ENCODE measurements around the gene ATP9A.

DNA sequence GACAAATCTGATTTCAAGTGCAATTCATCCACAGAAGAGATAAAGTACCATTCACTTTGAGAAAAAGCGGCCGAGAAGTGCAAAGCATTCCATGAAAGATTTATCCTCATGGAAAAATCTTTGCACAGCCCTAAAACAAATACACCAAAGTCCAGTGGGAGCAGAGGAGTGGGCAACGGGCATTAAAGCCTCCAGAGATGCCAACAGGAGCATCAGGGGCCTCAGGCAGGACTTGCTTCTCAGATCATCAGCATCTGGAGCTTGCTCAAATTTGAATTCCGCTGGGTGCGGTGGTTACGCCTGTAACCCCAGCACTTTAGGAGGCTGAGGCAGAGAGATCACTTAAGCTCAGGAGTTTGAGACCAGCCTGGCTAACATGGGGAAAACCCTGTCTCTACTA lies 115.0 kb downstream of the ATP9A start:
- TF ChIP-seq, protein P1, sequence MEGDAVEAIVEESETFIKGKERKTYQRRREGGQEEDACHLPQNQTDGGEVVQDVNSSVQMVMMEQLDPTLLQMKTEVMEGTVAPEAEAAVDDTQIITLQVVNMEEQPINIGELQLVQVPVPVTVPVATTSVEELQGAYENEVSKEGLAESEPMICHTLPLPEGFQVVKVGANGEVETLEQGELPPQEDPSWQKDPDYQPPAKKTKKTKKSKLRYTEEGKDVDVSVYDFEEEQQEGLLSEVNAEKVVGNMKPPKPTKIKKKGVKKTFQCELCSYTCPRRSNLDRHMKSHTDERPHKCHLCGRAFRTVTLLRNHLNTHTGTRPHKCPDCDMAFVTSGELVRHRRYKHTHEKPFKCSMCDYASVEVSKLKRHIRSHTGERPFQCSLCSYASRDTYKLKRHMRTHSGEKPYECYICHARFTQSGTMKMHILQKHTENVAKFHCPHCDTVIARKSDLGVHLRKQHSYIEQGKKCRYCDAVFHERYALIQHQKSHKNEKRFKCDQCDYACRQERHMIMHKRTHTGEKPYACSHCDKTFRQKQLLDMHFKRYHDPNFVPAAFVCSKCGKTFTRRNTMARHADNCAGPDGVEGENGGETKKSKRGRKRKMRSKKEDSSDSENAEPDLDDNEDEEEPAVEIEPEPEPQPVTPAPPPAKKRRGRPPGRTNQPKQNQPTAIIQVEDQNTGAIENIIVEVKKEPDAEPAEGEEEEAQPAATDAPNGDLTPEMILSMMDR (IDR thresholded peaks at IDR 0.05; ENCODE audit: control extremely low read depth in 1 of 3, insufficient read depth in 1 of 3, low read depth in 1 of 3, low read length in 3 of 3): no peak
- TF ChIP-seq EP300 (IDR thresholded peaks at IDR 0.05; ENCODE audit: borderline replicate concordance in 1 of 2, low read depth in 2 of 2, low read length in 2 of 2) (no peak), NRF1 (IDR thresholded peaks at IDR 0.05; ENCODE audit: low read depth, low read length) (no peak), KDM5A (IDR thresholded peaks at IDR 0.05; ENCODE audit: low read length) (no peak), POLR2AphosphoS5 (IDR thresholded peaks at IDR 0.05; ENCODE audit: low read depth, low read length) (no peak), SP1 (IDR thresholded peaks at IDR 0.05; ENCODE audit: low read depth, low read length) (no peak)
- TF ChIP-seq, protein P2, sequence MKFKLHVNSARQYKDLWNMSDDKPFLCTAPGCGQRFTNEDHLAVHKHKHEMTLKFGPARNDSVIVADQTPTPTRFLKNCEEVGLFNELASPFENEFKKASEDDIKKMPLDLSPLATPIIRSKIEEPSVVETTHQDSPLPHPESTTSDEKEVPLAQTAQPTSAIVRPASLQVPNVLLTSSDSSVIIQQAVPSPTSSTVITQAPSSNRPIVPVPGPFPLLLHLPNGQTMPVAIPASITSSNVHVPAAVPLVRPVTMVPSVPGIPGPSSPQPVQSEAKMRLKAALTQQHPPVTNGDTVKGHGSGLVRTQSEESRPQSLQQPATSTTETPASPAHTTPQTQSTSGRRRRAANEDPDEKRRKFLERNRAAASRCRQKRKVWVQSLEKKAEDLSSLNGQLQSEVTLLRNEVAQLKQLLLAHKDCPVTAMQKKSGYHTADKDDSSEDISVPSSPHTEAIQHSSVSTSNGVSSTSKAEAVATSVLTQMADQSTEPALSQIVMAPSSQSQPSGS (IDR thresholded peaks at IDR 0.05; ENCODE audit: low read length): no peak

Data from H1 (cell line).